Chondrocyte (in vitro differentiated cells): ENCODE measurements around the gene PPP2R1A. TPM values are rescaled to one million over a fixed set of nuclear protein-coding genes. Genes with fewer than 3 reads are reported as not detected.

ENCODE experiments used
- DNase-seq: peaks from one replicate; pipeline ENCODE4 v3.0.0; 2021; ENCODE audit warnings: mixed read lengths, low spot score
- H3K27ac Mint-ChIP-seq: one replicate; pipeline ENCODE4 v1.8.0; 2021; ENCODE audit warnings: mild to moderate bottlenecking, moderate library complexity, mixed read lengths; ENCODE audit not compliant: unreplicated experiment
- H3K27me3 Mint-ChIP-seq: 2 replicates; pipeline ENCODE4 v1.8.0; 2021; ENCODE audit warnings: low read depth, mixed read lengths
- H3K36me3 Mint-ChIP-seq: 2 replicates; pipeline ENCODE4 v1.8.0; 2021; ENCODE audit warnings: low read depth, mixed read lengths
- H3K4me1 Mint-ChIP-seq: 2 replicates; pipeline ENCODE4 v1.8.0; 2021; ENCODE audit warnings: low read depth, mild to moderate bottlenecking, mixed read lengths
- H3K4me3 Mint-ChIP-seq: one replicate; pipeline ENCODE4 v1.8.0; 2021; ENCODE audit warnings: mild to moderate bottlenecking, moderate library complexity, mixed read lengths; ENCODE audit not compliant: unreplicated experiment
- H3K9me3 Mint-ChIP-seq: 2 replicates; pipeline ENCODE4 v1.8.0; 2021; ENCODE audit warnings: low read depth, mixed read lengths
- total RNA-seq: library from RNA; stranded (reverse); gene quantifications from 3 replicates; pipeline ENCODE4 v1.2.1, GENCODE V29; 2021
- TF ChIP-seq, protein P1 (sequence below): fragments of 200-600 bp; sonication (generic); IDR thresholded peaks from 2 replicates; pipeline ENCODE4 v1.5.0; 2021; ENCODE audit warnings: antibody characterized with exemption, mild to moderate bottlenecking, moderate library complexity

PPP2R1A gene
- total RNA-seq, 1 donor from 2014 or later: 210 TPM

DNA sequence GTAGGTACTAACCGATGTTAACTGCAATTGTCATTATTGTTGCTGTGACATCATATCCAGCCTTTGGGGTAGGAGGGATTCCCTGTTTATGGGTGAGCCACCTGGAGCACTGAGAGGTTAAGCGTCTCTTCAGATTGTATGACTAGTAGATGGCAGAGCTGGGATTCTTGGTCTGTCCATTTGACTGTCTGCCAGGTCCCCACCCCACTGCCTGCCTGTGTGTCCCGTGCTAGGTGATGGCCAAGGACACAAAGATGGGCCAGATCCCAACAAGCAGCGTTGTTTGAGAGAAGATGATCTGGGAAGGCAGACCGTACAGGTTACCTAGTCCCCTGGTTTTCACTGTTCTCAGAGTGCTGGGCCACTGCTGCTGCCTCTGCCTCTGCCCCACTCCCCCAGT is 16.6 kb downstream of the PPP2R1A start:
- TF ChIP-seq, protein P1, sequence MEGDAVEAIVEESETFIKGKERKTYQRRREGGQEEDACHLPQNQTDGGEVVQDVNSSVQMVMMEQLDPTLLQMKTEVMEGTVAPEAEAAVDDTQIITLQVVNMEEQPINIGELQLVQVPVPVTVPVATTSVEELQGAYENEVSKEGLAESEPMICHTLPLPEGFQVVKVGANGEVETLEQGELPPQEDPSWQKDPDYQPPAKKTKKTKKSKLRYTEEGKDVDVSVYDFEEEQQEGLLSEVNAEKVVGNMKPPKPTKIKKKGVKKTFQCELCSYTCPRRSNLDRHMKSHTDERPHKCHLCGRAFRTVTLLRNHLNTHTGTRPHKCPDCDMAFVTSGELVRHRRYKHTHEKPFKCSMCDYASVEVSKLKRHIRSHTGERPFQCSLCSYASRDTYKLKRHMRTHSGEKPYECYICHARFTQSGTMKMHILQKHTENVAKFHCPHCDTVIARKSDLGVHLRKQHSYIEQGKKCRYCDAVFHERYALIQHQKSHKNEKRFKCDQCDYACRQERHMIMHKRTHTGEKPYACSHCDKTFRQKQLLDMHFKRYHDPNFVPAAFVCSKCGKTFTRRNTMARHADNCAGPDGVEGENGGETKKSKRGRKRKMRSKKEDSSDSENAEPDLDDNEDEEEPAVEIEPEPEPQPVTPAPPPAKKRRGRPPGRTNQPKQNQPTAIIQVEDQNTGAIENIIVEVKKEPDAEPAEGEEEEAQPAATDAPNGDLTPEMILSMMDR: no peak
- DNase-seq: no peak
- Mint-ChIP-seq H3K4me3 (no peak overlapping the region), H3K4me1 (peaks cover 21% of the 10 kb centered on the region), H3K27ac (no peak overlapping the region), H3K27me3 (no peaks in the 10 kb centered on the region), H3K9me3 (no peaks in the 10 kb centered on the region), H3K36me3 (peaks cover 41% of the 10 kb centered on the region)

DNA sequence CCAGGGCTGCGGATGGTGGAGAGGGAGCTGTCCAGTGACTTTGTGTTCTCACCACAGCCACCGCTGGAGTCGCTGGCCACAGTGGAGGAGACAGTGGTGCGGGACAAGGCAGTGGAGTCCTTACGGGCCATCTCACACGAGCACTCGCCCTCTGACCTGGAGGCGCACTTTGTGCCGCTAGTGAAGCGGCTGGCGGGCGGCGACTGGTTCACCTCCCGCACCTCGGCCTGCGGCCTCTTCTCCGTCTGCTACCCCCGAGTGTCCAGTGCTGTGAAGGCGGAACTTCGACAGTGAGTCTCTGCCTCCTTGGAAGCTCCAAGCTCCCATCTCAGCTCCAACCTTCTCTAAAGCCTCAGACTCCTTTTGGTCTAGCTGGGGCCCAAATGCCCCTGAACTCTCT is 21.4 kb downstream of the PPP2R1A start:
- no peak for DNase-seq
- peaks cover 42% of the 10 kb centered on the region for H3K36me3 Mint-ChIP-seq
- no peak overlapping the region for H3K4me3 Mint-ChIP-seq
- H3K27me3 Mint-ChIP-seq: no peaks in the 10 kb centered on the region
- no peak overlapping the region for H3K27ac Mint-ChIP-seq
- peaks cover 17% of the 10 kb centered on the region for H3K4me1 Mint-ChIP-seq
- H3K9me3 Mint-ChIP-seq: no peaks in the 10 kb centered on the region
- TF ChIP-seq, protein P1: no peak

DNA sequence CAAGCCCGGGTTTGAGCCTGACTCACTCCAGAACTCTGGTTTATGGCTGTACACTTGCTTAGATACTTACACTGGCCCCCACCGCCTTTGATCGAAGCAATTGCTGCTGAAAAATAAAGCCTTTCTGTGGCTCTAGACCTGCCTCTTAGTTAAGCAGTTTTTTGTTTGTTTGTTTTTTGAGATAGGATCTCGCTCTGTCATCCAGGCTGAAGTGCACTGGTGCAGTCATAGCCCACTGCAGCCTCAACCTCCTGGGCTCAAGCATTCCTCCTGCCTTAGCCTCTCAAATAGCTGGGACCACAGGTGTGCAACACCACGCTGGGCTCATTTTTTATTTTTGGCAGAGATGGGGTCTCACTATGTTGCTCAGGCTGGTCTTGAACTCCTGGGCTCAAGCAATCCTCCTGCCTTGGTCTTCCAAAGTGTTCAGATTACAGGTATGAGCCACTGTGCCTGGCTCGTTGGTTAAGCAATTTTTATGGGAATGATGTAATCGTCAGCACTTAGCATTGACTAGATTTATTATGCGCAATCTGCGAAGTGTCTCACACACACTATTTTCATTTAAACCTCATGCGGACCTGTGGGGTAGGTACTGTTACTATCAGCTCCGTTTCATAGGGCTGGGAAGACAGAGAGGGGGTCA is 22.2 kb downstream of the PPP2R1A start:
- H3K4me3 Mint-ChIP-seq: no peak overlapping the region
- no peak overlapping the region for H3K27ac Mint-ChIP-seq
- peaks cover 17% of the 10 kb centered on the region for H3K4me1 Mint-ChIP-seq
- H3K27me3 Mint-ChIP-seq: no peaks in the 10 kb centered on the region
- no peaks in the 10 kb centered on the region for H3K9me3 Mint-ChIP-seq
- peaks cover 46% of the 10 kb centered on the region for H3K36me3 Mint-ChIP-seq
- no peak for DNase-seq
- TF ChIP-seq, protein P1: no peak

DNA sequence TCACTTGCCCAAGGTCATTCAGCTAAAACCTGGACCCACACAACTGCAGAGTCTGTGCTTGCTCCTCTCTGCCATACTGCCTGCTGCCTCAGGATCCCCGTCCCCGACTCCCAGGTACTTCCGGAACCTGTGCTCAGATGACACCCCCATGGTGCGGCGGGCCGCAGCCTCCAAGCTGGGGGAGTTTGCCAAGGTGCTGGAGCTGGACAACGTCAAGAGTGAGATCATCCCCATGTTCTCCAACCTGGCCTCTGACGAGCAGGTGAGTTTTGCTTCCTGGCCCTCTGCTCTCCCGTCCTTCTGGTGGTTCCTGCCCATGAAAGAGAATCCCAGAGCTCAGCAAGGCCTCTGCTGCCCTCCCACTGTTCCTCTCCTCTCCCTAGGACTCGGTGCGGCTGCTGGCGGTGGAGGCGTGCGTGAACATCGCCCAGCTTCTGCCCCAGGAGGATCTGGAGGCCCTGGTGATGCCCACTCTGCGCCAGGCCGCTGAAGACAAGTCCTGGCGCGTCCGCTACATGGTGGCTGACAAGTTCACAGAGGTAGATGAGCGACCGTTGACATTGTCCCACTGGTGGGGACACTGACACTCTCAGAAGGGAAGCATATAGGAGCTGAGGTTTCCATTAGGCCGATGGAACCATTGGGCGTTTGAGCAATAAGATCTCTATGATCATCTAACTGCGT is 22.9 kb downstream of the PPP2R1A start:
- TF ChIP-seq, protein P1: no peak
- no peaks in the 10 kb centered on the region for H3K27me3 Mint-ChIP-seq
- no peaks in the 10 kb centered on the region for H3K9me3 Mint-ChIP-seq
- H3K4me1 Mint-ChIP-seq: peaks cover 17% of the 10 kb centered on the region
- H3K27ac Mint-ChIP-seq: no peak overlapping the region
- no peak for DNase-seq
- peaks cover 52% of the 10 kb centered on the region for H3K36me3 Mint-ChIP-seq
- H3K4me3 Mint-ChIP-seq: no peak overlapping the region

DNA sequence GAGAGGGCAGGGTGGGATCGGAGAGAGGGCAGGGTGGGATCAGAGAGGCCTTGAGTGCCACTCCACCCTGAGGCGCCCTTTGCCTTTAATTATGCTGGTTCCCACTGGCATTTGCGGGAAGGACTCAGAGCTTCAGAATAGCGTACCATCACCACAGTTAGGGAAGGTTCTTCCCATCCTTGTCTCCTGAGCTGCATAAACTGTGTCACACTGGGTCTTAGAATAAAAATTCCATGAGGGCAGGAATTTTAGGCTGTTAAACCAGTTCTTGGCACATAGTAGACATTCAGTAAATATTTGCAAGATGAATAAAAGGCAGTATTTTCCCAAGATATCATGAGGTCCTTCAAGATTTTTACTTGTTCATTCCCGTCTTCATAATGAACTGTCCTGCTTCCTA is 24.4 kb downstream of the PPP2R1A start:
- H3K36me3 Mint-ChIP-seq: peaks cover 59% of the 10 kb centered on the region
- TF ChIP-seq, protein P1: no peak
- no peak overlapping the region for H3K4me3 Mint-ChIP-seq
- no peak overlapping the region for H3K27ac Mint-ChIP-seq
- no peak for DNase-seq
- H3K4me1 Mint-ChIP-seq: peaks cover 11% of the 10 kb centered on the region
- H3K9me3 Mint-ChIP-seq: no peaks in the 10 kb centered on the region
- no peaks in the 10 kb centered on the region for H3K27me3 Mint-ChIP-seq
